Spleen (tissue), 7 donors: Measurements from ENCODE around the gene ERBB4.

Experiments
- POLR2AphosphoS5 ChIP-seq, 3 donors: sonication (generic); formaldehyde crosslinking; IDR thresholded peaks; one replicate each; pipeline ENCODE4 v1.5.1; 2017; ENCODE audit warnings: antibody characterized with exemption in 3 of 3
- TF ChIP-seq, protein P1 (sequence below), 11 experiments: fragments of 200-600 bp in 7 of 11; fragments of 450-650 bp in 4 of 11; sonication (generic) in 4 of 11; IDR thresholded peaks in 8 of 11; conservative IDR thresholded peaks in 3 of 11; 1 replicate in 7 of 11; 2 replicates in 4 of 11; pipeline versions ENCODE4 v1.4.0 to v1.8.0; 2016 to 2021; ENCODE audit warnings: antibody characterized with exemption in 11 of 11, inconsistent platforms in 4 of 11, mild to moderate bottlenecking in 1 of 11
- donor health status: DM: no; HTN: no; CAD: no; lungs with moderate emphysema.
- donor health status: DM: no; HTN: no; CAD: no.
- donor health status: DM: no; HTN: no; CAD: no.

DNA sequence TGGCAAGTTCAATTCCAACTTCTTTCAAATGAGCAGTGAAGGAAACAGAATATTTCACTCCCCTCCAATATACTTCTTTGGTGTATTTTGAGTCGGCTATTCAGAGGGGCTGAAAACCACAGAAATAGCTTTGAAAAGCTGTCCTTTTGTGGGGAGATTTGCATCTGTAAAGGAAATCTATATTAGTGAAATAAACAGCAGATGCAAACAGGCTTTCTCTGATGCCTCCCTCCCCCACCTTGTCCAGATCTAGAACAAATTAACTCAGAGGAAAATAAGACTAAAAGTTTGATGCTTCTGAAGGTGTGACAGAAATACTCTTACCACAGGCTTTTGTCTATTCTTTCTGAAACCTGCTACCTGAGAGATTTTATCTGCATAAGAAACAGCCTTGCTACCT, 1173.7 kb downstream of the ERBB4 start:
- TF ChIP-seq, protein P1, sequence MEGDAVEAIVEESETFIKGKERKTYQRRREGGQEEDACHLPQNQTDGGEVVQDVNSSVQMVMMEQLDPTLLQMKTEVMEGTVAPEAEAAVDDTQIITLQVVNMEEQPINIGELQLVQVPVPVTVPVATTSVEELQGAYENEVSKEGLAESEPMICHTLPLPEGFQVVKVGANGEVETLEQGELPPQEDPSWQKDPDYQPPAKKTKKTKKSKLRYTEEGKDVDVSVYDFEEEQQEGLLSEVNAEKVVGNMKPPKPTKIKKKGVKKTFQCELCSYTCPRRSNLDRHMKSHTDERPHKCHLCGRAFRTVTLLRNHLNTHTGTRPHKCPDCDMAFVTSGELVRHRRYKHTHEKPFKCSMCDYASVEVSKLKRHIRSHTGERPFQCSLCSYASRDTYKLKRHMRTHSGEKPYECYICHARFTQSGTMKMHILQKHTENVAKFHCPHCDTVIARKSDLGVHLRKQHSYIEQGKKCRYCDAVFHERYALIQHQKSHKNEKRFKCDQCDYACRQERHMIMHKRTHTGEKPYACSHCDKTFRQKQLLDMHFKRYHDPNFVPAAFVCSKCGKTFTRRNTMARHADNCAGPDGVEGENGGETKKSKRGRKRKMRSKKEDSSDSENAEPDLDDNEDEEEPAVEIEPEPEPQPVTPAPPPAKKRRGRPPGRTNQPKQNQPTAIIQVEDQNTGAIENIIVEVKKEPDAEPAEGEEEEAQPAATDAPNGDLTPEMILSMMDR (IDR thresholded peaks at IDR 0.05 in 8 of 11, conservative IDR thresholded peaks at IDR 0.05 in 3 of 11), result no peak
- no peak for TF ChIP-seq POLR2AphosphoS5 (IDR thresholded peaks at IDR 0.05)
